SHP77 (cell line): ENCODE measurements around the gene PLXNC1.
A peak's percentile ranks its signal among the peaks of the same experiment; 100 is the strongest.

Experiments
- DNase-seq, 2 experiments: peaks; one replicate each; lab custom pipeline; 2025; lab: John Stamatoyannopoulos, UW

PLXNC1 gene

GRCh38 chr12:94239332-94239993, 91.1 kb downstream of the PLXNC1 start:
- DNase-seq, result no peak

GRCh38 chr12:94240171-94240570, 91.8 kb downstream of the PLXNC1 start:
- DNase-seq, result no peak

- no peak for DNase-seq
These were observed 94.5 kb downstream of the PLXNC1 start for GRCh38 chr12:94242901-94243300.

DNA sequence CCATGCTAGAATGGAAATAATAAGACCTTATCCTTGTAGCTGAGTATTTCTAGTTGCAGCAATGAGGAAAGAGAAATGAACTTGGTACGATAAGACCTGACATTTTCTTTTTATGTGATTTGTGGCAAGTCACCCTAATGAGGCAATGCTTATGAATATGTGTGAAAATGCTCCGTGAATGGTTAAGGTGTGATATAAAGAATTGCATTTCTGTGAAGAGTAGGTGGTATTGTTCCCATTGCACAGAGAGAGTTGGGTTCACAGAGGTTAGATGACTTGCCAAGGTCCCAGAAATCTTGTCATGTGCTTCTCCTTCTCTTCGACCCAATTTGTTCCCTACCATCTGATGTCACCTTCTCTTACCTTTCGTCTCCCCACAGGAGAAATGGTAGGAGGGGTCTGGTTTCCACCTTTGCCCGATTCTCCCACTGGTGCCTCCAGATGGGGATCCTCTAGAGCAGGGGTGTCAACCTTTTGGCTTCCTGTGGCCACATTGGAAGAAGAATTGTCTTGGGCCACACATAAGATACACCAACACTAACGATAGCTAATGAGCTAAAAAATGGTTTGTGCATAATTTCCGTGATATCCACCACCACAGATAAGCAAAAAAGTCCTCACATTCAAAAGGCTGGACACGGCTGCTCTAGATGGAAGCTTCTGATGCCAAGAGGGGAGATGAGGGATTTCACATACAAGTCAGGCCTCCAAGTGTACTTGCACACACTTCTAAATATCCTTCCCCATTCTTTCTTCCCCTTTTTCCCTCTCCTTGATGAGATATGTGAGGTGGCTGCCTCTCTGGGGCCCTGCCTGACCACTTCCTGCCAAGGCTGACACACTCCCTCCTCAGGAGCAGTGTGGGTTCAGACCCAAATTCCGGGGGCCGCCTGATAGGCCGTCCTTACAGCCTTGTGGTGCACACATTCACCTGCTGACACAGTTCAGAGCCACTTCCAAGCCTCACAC, 96.1 kb downstream of the PLXNC1 start:
- no peak for DNase-seq

DNA sequence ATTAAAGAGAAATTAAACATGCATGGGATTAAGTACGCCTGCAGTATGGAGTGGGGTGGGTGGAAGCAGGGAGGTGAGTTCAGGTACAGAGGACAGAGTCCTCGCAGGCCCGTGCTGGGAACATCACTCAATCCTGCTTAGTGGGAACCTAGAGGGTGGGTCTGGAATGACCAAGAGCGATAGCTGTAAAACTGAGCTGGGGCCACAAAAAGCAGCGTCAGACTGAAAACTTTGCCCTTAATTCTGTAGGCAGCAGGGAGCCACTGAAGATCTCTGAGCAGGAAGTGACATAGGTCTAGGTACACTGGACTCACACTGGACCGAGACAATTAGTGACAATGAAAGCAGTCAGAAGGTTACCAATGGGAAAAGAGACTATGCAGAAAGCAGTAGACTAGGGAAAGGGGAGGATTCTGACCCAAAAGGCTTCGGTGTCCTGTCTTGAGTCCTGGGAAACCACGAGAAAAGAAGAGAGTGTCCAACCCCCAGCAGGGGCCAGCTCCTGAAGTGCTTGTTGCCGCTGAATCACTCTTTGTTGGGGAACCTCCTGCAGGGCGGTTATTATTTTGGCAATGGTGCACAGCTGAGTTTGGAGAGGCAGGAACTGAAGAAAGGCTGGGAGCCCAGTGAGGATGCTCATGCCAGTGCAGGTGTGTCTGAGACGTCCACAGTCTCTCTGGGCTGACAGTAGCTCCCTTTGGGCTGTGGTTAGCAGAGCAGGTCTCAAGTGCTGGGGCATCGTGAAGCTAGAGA, 97.4 kb downstream of the PLXNC1 start:
- no peak for DNase-seq

GRCh38 chr12:94247246-94247645, 98.9 kb downstream of the PLXNC1 start:
- DNase-seq, result no peak

- no peak for DNase-seq
These were observed 100.2 kb downstream of the PLXNC1 start for GRCh38 chr12:94248582-94248981.

GRCh38 chr12:94250130-94250529, 101.8 kb downstream of the PLXNC1 start:
- DNase-seq, result no peak

GRCh38 chr12:94254270-94254669, 105.9 kb downstream of the PLXNC1 start:
- DNase-seq, result no peak

DNA sequence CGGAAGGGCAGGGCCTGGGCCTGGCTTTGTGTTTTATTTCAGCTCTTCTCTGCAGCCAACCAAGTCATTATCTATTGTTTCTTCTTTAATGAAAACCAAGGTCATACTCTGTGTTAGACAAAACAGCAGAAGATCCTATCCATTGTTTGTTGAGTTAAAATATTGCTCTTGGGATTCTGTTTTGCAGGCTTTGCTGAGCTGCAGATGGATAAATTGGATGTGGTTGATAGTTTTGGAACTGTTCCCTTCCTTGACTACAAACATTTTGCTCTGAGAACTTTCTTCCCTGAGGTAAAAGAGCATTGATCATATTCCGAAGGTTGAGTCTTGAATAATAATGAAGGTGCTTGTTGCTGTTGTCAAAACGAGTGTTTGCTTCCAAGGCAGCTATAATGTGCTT, 106.6 kb downstream of the PLXNC1 start:
- no peak for DNase-seq

DNA sequence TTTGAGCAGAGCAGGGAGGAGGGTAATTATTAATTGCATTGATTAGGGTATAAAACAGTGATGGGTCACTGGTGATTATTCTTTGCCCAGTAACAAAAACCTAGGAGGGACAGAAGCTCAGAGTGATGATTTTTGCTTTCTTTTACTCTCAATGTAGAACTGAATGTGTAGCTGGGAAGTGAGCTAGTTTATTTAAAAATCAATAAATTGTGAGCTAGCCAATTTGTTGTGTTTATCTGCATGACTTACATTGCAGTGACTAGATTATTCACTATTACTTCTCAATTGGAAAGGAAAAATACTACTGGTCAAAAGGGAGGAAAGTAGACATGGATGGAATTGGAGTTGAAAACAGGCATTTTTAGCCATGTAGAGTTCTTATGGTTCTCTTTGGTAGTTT, 107.1 kb downstream of the PLXNC1 start:
- DNase-seq, result no peak

DNA sequence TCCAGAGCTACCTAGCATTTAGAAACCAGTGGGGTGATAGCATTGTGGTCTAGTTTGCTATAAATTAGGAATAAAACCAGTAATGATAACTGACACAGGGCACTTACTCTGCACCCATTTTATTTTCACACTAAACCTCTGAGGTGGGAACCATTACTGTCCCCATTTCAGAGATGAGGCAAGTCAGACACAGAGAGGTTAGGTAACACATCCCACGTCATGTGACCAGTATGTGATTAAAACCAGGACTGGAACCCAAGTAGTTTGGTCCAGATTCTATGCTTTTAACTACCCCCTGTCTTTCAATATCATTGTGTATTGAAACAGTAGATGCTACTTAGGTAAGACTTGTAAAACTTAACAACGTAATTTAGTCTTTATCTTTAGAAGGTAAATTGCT, 110.2 kb downstream of the PLXNC1 start:
- DNase-seq, result no peak

GRCh38 chr12:94260017-94260416, 111.6 kb downstream of the PLXNC1 start:
- DNase-seq, result no peak

DNA sequence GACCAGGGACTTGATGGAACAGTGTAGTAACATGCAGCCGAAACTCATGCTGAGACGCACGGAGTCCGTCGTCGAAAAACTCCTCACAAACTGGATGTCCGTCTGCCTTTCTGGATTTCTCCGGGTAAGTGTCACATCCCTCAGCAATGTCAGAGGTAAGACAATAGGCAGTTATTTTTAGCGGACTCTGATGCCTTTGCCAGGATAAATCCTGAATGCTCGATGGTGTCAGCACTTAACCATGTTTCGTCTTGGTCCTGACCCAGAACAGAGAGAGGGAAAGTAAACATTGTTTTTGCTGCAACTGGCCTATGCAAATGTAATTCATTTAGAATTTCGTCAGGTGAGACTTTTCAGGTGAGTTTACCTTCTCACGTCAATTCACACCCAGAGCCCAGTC, 112.3 kb downstream of the PLXNC1 start:
- DNase-seq, result no peak

GRCh38 chr12:94261119-94261518, 112.7 kb downstream of the PLXNC1 start:
- DNase-seq, result no peak

- no peak for DNase-seq
These were observed 113.4 kb downstream of the PLXNC1 start for GRCh38 chr12:94261786-94262185.

- peak; percentile 11 to 20 for DNase-seq
These were observed 114.0 kb downstream of the PLXNC1 start for GRCh38 chr12:94262228-94263010.

DNA sequence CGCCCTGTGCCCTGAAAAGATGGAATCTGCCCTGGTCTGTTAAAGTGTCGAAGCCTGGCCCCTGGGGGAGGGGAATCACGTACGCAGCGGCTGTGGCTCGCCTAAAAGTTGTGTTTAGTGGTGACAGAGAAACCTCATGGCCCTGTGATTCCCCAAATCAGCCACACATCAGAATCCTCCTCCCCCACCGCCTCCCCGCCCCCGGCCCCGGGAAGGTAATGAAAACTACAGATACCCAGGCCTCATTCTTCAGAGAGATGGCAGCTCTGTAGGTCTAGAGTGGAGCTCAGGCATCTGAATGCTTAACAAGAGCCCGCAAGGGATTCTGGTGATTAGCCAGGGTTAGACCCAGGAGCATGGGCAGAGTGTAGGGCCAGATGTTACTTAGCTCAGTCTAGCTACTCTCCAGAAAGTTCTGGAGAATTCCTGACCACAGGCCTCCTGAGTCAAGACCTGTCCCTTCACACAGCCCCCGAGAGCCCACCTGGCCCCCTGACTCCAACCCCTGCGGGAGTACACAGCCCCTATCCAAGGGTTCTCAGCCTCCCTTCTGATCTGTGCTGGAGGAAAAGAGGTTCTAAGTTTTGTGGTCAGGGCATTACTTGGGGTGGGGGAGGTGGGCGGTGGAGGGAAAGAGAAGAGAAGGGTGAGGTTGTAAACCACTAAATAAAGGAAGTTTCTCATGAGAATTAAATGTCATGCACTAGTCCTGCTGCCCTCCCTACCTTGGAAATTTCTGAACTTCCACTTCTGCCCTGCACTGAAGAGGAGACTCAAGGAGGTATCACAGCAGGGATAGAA, 114.8 kb downstream of the PLXNC1 start:
- DNase-seq, result no peak

GRCh38 chr12:94263905-94264561, 115.7 kb downstream of the PLXNC1 start:
- DNase-seq, result no peak

GRCh38 chr12:94264736-94265485, 116.5 kb downstream of the PLXNC1 start:
- DNase-seq, result no peak
